Stimulated activated CD4-positive, alpha-beta T cell treated with anti-CD3 and anti-CD28 coated beads, TNF-alpha, amount 100 ng/mL, for 4 hours (primary cell): ENCODE measurements around the gene ENO4.

Experiments used
- DNase-seq, 3 experiments: peaks; one replicate each; pipeline ENCODE4 v3.0.0-alpha.2; 2020; ENCODE audit warnings: low read depth in 3 of 3

The ENO4 gene

DNA sequence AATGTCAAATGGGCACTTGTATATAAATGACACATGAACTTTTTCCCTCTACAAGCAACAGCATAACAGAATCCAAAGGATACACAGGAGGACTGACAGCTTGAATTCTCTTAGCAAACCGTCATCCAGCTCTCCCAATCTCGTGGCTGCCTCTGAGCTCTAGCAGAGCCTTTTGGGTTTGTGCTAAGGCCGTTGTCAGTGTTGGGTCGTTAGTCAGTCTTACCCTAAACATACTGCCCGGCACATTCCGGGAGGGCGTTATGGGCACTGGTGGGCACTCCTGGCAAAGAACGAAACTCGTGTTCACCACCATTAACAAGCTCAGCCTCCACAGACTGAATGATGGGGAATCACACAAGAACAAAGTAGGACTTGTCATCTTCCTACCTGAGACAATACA, 19.6 kb upstream of the ENO4 start:
- no peak for DNase-seq

DNA sequence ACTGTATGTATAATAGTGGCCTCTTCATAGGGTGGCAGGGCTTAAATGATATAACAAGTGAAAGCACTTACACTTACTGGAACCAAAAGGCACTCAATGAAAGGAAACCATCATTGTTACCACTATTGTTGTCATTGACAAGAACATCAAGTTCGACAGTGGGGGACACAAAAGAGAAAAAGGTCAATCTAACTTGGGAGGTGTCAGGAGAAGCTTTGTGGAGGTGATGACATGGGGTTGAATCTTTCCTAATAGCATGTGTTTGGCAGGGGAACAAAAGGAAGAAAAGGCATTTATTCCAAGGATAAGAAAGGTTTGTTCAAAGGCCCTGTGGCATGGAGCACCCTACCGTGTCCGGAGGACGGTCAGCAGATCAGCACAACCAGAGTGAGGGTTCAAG, 18.2 kb upstream of the ENO4 start:
- no peak for DNase-seq

DNA sequence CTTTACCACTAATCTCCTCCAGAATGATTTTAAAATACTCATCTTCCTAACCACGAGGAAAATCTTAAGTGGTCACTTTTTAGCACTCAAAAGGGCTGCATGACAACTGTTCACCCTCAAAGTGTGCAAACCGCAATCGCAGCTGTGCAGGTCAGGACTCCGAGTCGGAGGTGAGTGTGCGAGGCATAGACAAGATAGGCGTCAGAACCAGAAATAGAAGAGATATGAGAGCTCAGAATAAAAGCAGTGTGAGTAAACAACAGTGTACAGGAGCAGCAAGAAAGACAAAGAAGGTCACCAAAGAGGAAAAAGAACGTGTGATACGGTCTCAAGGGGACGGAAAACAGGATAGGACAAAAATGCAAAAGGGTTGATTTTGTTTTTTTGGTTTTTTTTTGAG, 17.5 kb upstream of the ENO4 start:
- DNase-seq: no peak

DNA sequence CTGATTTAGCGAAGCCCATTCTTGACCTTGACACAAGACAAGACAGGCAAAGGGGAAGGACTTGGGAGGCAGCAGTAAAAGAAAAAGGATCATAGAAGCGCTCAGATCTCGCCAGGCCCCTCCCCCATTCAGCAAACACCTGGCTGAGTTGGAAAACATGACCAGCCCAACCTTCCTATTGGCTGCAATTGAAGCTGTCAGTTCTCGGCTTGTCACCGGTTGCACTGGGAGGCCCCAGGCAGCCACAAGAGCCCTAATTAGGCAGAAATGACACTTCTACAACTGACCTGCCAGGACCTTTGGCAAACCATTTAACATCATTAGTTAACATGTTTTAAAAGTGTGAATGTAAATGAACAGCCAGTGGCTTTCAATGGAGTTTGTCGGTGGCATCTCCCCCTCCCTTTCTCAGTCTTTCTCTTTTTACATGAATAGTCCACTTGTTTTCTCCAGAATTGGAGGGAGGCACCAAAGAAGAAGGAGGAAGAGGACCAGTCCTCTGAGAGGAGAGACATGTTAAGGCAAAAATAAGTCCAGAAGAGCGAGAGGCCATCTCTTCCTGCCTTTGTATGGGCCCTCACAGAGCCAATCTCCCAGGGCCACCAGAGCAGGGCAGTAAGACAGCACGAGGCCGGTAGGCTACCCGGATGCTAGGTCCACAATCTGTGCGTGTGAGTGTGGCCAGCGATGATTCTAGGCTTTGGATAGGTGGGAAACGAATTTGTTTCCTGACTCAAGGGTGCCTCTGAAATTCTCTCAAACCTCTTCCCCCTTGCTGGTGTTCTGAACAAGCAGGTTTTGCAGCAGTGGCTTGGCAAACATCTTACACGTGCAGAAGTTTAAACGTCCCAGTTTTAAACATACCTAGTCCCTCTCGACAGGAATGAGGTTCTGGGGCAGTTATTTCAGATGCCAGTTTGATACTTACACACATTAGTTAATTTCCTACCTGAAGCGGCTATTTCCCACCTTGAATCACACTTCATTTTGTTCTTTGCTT, 15.0 kb upstream of the ENO4 start:
- DNase-seq: no peak

DNA sequence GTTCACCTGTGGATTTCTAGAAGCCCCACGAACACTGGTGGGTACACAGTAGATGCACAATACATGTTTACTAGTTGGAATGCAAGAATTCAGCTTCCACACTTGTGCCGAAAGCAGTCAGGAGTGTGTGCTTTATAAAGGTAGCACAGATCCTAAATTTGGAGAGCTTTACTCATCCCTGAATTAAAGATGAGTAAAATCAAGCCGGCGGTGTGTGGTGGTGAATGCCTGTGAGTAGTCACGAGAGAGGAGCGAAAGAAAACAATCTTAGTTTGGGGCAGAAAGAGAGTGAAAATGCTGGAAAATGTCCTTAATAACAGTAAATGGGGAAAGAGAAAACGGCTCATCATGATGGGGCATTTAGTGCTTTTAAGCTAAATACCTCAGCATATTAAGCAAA, 13.6 kb upstream of the ENO4 start:
- DNase-seq: no peak

DNA sequence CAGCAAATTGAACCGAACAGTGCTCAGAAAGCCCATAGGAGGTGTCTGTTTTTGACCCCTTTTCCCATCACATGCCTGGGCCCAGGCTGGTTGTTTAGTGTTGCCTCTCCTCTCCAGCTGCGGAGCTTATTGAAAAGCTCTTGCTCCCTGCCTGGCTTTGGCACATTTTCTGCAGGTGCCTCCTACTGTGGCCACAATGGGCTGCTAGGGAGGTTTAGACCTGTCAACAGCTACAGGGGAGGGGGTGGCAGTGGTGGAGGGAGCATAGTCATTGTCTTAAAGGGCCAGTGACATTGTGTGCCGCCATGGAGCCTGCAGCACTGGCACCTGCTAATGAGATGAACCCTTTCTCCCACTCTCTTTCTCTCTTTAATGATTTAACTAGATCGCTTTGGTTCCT, 13.2 kb upstream of the ENO4 start:
- DNase-seq: no peak

DNA sequence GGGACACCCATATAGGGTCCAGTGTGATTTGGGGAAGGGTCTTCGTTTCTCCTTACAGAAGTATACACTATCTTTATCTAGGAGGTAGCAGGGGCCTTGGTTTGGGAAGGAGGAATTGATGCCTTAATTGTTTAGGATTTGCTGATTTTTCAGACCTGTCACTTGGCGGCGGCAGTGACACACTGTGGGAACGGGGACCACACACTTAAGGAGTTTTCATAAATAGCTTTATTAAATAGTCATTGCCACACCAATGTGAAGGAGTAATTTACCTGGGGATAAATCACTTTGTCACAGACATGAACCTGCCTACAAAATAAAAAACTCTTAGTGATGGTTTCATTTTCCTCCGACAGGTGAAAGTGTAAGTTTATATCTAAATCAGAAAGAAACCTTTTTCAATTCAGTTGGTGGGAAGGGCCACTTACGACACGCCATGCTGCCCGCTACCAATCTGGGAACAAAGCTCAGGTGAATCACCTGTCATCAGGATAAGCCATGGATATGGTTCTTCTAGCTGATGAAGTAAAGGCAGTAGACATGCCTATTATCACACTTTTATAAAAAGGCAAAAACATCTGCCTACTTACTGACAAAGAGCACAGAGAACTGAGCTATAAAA, 12.3 kb upstream of the ENO4 start:
- DNase-seq: no peak

DNA sequence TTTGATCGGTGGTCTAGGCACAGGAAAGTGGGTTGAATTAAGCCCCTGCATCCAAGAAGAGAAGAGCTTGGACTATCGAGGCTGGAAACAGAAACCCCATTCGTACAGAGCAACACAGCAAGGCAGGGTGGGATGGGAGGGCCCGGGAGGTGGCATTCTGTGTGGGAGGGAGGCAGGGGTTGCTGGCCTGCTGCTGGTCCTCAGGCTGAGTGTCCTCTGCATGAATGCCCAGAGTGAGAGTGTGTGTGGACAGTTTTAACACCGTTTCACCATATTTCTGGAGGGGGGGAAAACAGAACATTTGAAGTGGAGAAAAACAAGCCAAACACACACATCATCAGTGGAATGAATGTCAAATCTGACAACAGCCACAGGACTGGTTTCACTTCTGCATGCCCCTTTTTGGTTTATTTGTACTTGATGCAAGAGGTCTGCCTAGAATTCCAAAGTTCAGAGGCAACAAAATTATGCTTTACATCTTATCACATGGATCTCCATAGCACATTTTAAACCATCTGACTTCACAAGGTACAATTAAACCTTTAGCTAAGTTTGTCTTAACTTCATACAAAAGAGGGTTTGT, 11.1 kb upstream of the ENO4 start:
- DNase-seq: no peak

DNA sequence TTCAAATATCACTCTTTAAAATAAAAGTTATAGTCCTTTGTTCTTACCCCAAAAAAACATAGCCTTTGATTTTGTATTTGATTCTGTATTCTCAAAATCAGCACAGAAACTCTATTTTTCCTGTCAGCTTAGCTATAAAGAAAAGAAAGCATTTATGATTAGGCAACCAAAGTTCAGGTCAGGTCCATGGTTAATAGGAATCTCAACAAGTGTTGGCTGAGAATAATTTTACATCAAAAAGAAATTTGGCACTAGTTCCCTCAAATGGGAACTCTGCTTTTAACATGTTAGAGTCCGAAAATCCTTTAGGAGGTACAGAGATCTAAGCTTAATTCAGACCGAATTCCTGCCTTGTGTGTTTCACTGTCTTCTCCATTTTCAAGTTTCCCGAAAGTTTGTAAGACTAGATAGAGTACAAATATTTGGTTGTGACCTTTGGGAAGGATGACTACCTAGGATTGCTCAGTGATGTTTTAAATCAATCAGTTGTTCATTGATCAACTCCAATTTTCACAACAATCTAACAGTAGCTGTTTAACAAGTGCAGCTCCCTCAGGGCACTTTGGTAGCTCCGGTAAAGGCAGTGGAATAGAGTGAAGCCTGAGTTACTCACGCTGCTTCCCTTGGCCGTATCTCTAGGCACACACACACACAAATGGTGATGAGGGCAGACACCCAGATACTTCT, 8.8 kb upstream of the ENO4 start:
- DNase-seq: no peak

DNA sequence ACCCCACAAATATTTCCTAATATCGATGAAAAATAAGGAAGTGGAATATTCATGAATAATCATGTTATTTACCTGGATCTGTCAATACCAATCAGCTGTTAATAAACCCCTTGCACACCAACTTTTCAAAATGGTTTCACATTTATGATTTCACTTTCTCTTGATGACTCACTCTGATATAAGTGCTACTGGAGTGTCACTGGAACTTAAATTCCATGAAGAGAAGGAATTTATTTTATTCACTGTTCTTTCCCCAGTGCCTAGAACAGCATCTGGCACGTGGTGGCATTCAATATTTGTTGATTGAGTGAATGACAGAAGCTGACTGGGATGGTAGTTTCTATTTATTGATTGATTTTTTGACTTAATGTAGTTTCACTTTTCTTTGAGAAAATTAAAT, 3.5 kb upstream of the ENO4 start:
- no peak for DNase-seq

DNA sequence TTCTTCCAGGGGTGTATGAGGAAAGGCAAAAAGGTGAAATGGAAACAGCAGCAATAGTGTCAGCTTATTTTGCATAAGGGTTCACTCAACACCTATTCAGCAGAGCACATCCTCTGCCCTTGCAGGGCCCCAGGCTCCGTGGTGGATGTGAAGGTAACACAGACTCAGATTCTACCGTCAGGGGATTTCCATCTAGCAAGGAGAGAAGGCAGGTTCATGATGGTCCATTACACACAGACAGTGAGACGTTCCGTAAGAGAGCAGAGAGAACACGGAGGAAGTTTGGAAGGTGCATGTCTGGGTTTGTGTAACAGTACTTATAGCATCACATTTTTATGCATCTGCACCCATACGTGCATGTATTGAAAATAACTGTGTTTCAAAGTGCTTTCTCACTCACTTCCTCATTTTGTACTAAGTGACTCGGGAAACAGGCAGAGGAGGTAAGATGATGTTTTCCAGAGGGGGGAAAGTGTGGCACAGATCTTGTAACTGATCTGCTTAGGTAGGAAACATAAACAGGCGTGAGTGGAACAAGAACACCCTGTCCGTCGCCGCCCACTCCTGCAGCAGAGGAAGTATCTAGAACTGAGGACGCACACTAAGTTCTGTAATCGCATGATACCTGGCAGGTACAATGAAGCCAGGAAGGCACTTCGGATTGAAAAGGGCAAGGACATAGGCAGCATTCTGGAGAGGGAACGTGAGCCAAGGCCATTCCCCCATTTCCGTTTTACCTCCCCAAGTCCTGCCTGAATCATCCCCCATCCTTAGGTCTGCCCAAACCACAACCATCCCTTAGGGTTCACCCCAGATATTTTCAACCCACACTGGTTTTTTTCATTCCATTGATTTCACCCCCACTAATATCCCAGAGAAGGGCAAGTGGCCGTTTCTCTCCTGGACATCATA, 1.0 kb upstream of the ENO4 start:
- DNase-seq: no peak

DNA sequence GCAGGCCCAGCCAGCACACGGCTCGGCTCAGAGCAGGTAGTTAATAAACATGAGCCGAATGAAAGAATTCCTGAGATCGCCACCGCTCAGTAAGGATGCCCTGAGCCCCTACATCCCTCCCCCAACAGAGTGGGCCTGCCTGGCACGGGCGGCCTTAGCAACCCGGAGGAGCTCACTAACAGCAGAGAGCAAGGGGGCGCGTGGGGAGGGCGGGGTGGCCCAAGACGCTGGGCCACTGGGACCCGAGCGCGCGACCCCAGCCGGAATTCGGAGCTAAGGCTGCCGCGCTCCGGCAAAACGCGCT, 403 bp upstream of the ENO4 start:
- no peak for DNase-seq

DNA sequence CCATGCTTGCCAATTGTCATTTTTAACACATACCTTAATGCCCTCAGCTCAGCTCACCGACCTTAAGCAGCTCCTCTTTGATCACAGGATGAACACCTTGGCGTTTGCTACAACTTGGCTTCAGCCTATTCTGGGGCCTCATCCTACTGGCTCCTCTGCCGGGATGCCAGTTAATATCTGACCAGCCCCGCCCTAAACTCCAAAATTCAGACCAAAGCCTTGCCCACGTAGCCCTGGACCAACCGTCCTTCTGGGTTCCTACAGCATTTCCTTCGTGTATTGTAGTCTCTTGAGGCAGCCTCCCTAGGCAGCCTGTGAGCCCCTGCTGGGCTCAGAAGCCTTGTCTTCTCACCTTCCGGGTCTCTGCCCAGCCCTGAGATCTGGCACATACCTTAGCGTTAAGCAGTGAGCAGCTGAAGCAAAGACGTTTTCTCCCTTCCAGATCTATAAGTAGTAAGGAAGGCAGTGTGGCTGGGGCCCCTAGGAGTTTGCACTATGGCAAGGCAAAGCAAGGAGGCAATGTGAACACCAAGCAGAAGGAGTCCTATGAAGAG, 836 bp downstream of the ENO4 start:
- DNase-seq: no peak

DNA sequence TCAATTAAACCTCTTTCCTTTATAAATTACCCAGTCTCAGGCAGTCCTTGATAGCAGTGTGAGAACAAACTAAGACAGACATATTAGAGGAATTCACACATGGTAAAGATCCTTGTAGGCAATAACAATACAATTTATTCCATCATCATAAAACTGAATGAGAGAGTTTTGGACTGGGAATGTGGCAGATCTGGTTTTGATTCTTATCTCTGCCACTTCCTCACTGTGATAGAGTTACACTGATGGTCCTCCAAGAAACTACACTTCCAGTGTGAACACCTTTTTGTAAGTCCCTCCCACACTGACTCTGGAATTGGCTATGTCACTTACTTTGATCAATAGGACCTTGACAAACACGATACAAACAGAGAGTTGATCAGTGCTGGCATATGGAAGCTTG, 2.9 kb downstream of the ENO4 start:
- DNase-seq: no peak

DNA sequence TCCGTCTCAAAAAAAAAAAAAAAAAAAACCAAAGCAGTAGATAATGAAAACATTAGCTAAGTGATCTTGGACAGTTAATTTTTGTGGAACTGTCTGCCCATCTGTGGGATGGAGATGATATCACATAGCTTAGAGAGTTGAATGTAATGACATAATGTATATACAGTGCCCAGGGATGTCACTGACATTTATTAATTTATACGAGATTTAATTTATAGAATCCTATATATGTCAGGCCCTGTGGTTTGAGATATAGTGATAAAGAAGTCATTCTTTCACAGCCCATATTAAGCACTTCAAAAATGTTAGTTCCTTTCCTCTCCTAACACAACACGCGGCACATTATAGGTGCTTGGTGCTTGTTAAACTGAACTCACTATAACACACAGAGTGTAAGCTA, 4.0 kb downstream of the ENO4 start:
- DNase-seq: no peak

DNA sequence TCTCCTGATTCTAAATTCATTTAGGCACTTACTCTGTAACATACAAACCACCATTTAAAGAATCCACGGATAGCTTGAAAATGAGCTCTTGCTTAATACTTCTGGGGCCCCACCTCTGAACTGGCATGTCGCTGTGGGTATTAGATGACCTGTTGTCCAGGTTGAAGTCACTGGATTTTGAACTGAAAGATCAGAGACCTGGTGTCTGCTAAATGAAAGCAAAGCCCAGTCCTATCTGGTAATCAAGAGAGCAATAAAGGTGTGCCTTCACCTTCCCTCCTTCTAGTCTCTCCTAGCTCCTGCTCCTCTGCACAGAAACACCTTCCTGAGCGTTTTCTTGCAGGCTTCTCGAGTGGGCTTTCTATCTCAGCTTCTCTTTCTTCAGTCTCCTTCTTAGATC, 4.4 kb downstream of the ENO4 start:
- no peak for DNase-seq

DNA sequence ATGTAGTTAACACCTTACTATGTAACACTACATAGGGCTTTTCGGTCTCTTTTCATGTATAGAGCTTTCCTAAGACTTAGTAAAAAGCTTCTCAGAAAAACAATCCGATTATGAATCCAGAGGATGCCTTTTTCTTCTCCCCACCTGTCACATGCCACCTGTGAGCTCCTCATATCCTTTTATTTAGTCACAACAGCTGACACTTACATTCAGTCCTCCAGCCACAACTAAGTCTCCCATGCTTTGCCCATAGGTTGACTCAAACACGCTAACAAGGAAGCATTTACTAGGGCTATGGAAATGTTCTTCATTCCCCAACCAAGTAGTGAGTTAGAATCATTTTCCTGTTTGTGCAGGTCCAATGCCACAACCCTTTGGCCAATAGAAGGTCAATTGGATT, 7.9 kb downstream of the ENO4 start:
- DNase-seq: no peak

DNA sequence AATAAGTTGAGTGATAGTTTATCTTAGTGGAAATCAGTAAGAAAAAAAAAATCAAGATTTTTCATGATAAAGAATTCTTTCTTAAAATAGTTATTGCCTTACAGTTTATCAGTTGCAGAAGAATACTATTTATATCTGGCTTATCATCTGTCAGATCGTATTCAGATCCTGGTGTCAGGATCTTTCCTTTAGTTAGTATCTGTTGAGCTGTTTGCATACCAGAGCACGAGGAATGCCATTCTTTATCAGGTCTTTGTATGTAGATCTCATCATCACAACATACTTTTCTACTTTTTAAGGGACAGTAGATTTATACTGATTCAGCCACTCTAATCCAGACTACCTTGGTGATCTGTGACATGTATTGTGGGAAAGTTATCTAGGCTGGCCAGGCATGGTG, 12.5 kb downstream of the ENO4 start:
- DNase-seq: no peak

DNA sequence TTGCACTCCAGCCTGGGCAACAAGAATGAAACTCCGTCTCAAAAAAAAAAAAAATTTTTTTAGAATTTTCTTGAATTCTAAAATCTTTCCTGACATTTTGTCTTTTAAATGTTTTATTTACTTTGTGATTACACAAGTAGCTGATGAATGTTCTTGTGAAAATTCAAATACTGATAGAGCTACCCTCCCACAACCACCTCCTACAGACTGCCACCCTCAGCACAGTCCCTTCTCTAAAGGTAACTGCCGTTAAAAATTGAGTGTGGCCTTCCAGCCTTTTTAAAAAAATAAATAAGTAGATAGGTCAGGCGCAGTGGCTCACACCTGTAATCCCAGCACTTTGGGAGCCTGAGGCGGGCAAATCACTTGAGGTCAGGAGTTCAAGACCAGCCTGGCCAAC, 15.1 kb downstream of the ENO4 start:
- no peak for DNase-seq

DNA sequence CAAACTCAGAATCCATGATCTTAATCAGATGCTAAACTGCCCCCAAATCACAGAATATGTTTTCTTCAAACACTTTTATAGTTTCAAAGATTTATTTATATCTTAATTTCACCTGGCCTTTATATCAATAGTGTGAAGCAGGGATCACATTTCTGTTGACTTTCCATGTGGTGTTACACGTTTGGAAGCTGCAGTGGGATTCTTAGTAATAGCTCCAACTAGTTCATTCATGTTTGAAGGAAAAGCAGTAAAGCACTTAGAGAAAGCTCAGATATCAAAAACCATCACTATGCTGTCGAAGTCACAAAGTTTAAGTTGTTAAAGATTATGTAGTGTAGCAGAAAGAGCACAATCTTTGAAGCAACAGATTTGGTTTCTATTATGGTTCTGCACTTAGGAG, 16.8 kb downstream of the ENO4 start:
- no peak for DNase-seq

DNA sequence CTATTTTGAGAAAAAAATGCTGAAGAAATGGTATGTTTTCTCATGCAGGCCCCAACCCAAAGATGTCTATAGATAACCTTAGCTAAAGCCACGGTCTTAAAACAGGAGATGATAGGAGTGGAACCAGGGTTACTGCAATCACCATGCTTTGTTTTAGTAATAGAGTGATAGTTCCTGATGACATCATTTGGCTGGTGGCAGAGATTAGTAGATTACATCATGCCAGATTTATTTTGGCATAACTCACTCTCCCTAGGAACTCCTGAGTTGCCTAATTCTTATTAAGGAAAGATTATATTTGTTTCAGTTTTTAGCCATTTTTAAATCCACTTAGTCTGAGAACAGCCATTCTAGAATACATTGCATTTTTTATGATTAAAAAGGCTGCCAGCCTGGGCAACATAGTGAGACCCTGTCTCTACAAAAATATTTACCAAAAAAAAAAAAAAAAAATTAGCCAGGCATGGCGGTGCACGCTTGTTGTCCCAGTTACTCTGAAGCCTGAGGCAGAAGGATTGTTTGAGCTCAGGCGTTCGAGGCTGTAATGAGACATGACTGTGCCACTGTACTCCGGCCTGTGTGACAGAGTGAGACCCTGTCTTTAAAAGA, 17.8 kb downstream of the ENO4 start:
- DNase-seq: no peak
